HepG2 (cell line): ENCODE measurements around the gene TBC1D20. TPM values are rescaled to one million over a fixed set of nuclear protein-coding genes. Genes with fewer than 3 reads are reported as not detected.

ENCODE experiments used
- AGO2 ChIP-seq: fragments of 200-400 bp; formaldehyde crosslinking; optimal IDR thresholded peaks from 2 replicates; pipeline ENCODE3; 2017; ENCODE audit warnings: mild to moderate bottlenecking, low read depth, low read length, moderate library complexity
- ATF6 ChIP-seq: sonication (generic); formaldehyde crosslinking; conservative IDR thresholded peaks from 2 replicates; pipeline ENCODE4 v1.4.0; 2020; ENCODE audit warnings: missing genetic modification reagents
- BRCA1 ChIP-seq: sonication (generic); formaldehyde crosslinking; IDR thresholded peaks from 2 replicates; pipeline ENCODE4 v1.4.0; 2020; ENCODE audit warnings: missing genetic modification reagents
- CBX2 ChIP-seq, 2 experiments: fragments of 200-600 bp in 1 of 2; sonication (generic); formaldehyde crosslinking in 1 of 2; IDR thresholded peaks; 2 replicates each; pipeline versions ENCODE4 v1.7.0 to v1.8.1; 2018 to 2022; ENCODE audit warnings: low read depth in 2 of 2, low read length in 1 of 2, mild to moderate bottlenecking in 1 of 2, missing genetic modification reagents in 1 of 2
- CCAR2 ChIP-seq: fragments of 200-400 bp; formaldehyde crosslinking; optimal IDR thresholded peaks from 2 replicates; pipeline ENCODE3; 2018; ENCODE audit warnings: low read depth, mild to moderate bottlenecking, low read length, moderate library complexity
- FLYWCH1 ChIP-seq: sonication (generic); formaldehyde crosslinking; IDR thresholded peaks from 2 replicates; pipeline ENCODE4 v1.8.1; 2023; ENCODE audit warnings: mild to moderate bottlenecking, missing genetic modification reagents
- GATAD1 ChIP-seq: IDR thresholded peaks from 2 replicates; pipeline ENCODE4 v1.6.1; 2016; ENCODE audit warnings: missing genetic modification reagents, missing compliant biosample characterization
- GTF2F1 ChIP-seq: fragments of 150-350 bp; IDR thresholded peaks from 2 replicates; pipeline ENCODE4 v1.6.1; 2014; ENCODE audit warnings: low read length
- KDM5B ChIP-seq: sonication (generic); formaldehyde crosslinking; IDR thresholded peaks from 2 replicates; pipeline ENCODE4 v1.4.0; 2020; ENCODE audit warnings: missing genetic modification reagents, mild to moderate bottlenecking, borderline replicate concordance
- MED1 ChIP-seq: sonication (generic); formaldehyde crosslinking; IDR thresholded peaks from 2 replicates; pipeline ENCODE4 v1.4.0; 2020; ENCODE audit warnings: missing genetic modification reagents
- MIXL1 ChIP-seq: IDR thresholded peaks from 2 replicates; pipeline ENCODE4 v1.6.1; 2016
- MLXIP ChIP-seq: sonication (generic); formaldehyde crosslinking; IDR thresholded peaks from 2 replicates; pipeline ENCODE4 v1.9.0; 2021; ENCODE audit warnings: missing genetic modification reagents, borderline replicate concordance
- NR3C1 ChIP-seq: sonication (generic); formaldehyde crosslinking; IDR thresholded peaks from 2 replicates; pipeline ENCODE4 v1.4.0; 2020; ENCODE audit warnings: missing genetic modification reagents
- PITX1 ChIP-seq: sonication (generic); formaldehyde crosslinking; IDR thresholded peaks from 2 replicates; pipeline ENCODE4 v1.5.1; 2020; ENCODE audit warnings: mild to moderate bottlenecking, missing genetic modification reagents
- PLSCR1 ChIP-seq: sonication (generic); formaldehyde crosslinking; IDR thresholded peaks from 2 replicates; pipeline ENCODE4 v1.5.0; 2020; ENCODE audit warnings: missing genetic modification reagents, mild to moderate bottlenecking, borderline replicate concordance
- PTBP1 ChIP-seq: fragments of 200-400 bp; formaldehyde crosslinking; IDR thresholded peaks from 2 replicates; pipeline ENCODE4 v1.6.1; 2018; ENCODE audit warnings: low read length, low read depth; ENCODE audit not compliant: poor library complexity, severe bottlenecking
- SALL1 ChIP-seq: sonication (generic); formaldehyde crosslinking; IDR thresholded peaks from 2 replicates; pipeline ENCODE4 v1.8.0; 2022; ENCODE audit warnings: mild to moderate bottlenecking, missing genetic modification reagents
- SP1 ChIP-seq, 2 experiments: fragments of 450-650 bp in 1 of 2; sonication (generic) in 1 of 2; formaldehyde crosslinking in 1 of 2; IDR thresholded peaks; 2 replicates each; pipeline versions ENCODE4 v1.4.0 to v1.6.1; 2016 to 2020; ENCODE audit warnings: missing genetic modification reagents in 1 of 2
- TCF7 ChIP-seq: sonication (generic); IDR thresholded peaks from 2 replicates; pipeline ENCODE4 v1.6.1; 2016; ENCODE audit warnings: antibody characterized with exemption, low read depth
- YEATS4 ChIP-seq: sonication (generic); formaldehyde crosslinking; IDR thresholded peaks from 2 replicates; pipeline ENCODE4 v1.4.0; 2020; ENCODE audit warnings: missing genetic modification reagents, borderline replicate concordance
- ZNF224 ChIP-seq: sonication (generic); formaldehyde crosslinking; IDR thresholded peaks from 2 replicates; pipeline ENCODE4 v1.5.0; 2020; ENCODE audit warnings: mild to moderate bottlenecking, missing genetic modification reagents
- ZNF292 ChIP-seq: sonication (generic); formaldehyde crosslinking; IDR thresholded peaks from 2 replicates; pipeline ENCODE4 v1.8.1; 2022; ENCODE audit warnings: mild to moderate bottlenecking, low read depth, missing genetic modification reagents, borderline replicate concordance
- ZNF605 ChIP-seq: sonication (generic); formaldehyde crosslinking; IDR thresholded peaks from 2 replicates; pipeline ENCODE4 v1.8.0; 2022; ENCODE audit warnings: mild to moderate bottlenecking, missing genetic modification reagents
- ZNF883 ChIP-seq: sonication (generic); formaldehyde crosslinking; IDR thresholded peaks from 2 replicates; pipeline ENCODE4 v1.5.1; 2020; ENCODE audit warnings: mild to moderate bottlenecking, missing genetic modification reagents; ENCODE audit errors: not compliant biosample characterization
- polyA plus RNA-seq, 8 experiments: library from polyadenylated mRNA; depleted of rRNA in 3 of 8; stranded (reverse) in 7 of 8; unstranded in 1 of 8; fragments of >200 nt; fragmentation: Illumina TruSeq in 4 of 8; extraction: Trizol in 4 of 8; gene quantifications; 2 replicates each; pipeline versions ENCODE4 v1.2.1 to v1.2.3, GENCODE V29; 2011 to 2016; ENCODE audit warnings: low read depth in 4 of 8, missing spikeins in 1 of 8, mixed read lengths in 1 of 8; ENCODE audit not compliant: insufficient read depth in 1 of 8
- total RNA-seq, 5 experiments: library from RNA; depleted of rRNA; stranded (reverse); fragments of >200 nt; fragmentation: Illumina TruSeq; extraction: Trizol; gene quantifications; 2 replicates each; pipeline ENCODE4 v1.2.3, GENCODE V29; 2016; ENCODE audit warnings: low read depth in 1 of 5

Gene TBC1D20
- total and polyA plus RNA-seq, 2 of the 13 experiments (the other 11 are each of a cell fraction or from before 2014, with no cell fraction given), result 36.6 to 47.1 TPM

- TF ChIP-seq MLXIP (CRISPR knock-in tag), result no peak
- no peak for TF ChIP-seq PLSCR1 (CRISPR knock-in tag)
- TF ChIP-seq FLYWCH1 (CRISPR knock-in tag), result no peak
- TF ChIP-seq GTF2F1, result no peak
- no peak for TF ChIP-seq BRCA1
- TF ChIP-seq PTBP1, result no peak
- no peak for TF ChIP-seq MED1 (CRISPR knock-in tag)
- no peak for TF ChIP-seq TCF7
- TF ChIP-seq PITX1 (CRISPR knock-in tag), result no peak
- peak; percentile 16 for TF ChIP-seq ZNF883 (CRISPR knock-in tag)
- TF ChIP-seq KDM5B (CRISPR knock-in tag), result no peak
- 0 out of 2 replicates have a peak, but pooled peaks have one; percentile 44 for TF ChIP-seq ZNF224 (CRISPR knock-in tag)
- TF ChIP-seq SALL1 (CRISPR knock-in tag), result no peak
- no peak for TF ChIP-seq SP1 (IDR thresholded peaks at IDR 0.05)
- TF ChIP-seq SP1 (CRISPR knock-in tag; IDR thresholded peaks at IDR 0.05), result no peak
- TF ChIP-seq YEATS4, result no peak
- TF ChIP-seq ATF6 (CRISPR knock-in tag), result no peak
- no peak for TF ChIP-seq ZNF605 (CRISPR knock-in tag)
- TF ChIP-seq NR3C1 (CRISPR knock-in tag), result no peak
- peak; percentile 85 for TF ChIP-seq AGO2
- no peak for TF ChIP-seq CBX2 (IDR thresholded peaks at IDR 0.05; ENCODE audit: low read depth, low read length)
- no peak for TF ChIP-seq CBX2 (CRISPR knock-in tag; IDR thresholded peaks at IDR 0.05; ENCODE audit: low read depth)
- no peak for TF ChIP-seq ZNF292 (CRISPR knock-in tag)
- TF ChIP-seq CCAR2, result no peak
- TF ChIP-seq GATAD1 (CRISPR knock-in tag), result no peak
- no peak for TF ChIP-seq MIXL1 (CRISPR knock-in tag)
Measured at GRCh38 chr20:388034-388994, 74.0 kb downstream of the TBC1D20 start (continued).
